Neuron (in vitro differentiated cells): ENCODE results near the gene ALG12.
"Not testable (repeated sequence)": the region's sequence is repeated elsewhere in the genome, so short reads cannot be mapped to it uniquely, and the experiment has no call there.

Experiments
- H2AFZ ChIP-seq: one replicate; pipeline ENCODE4 v1.6.1; 2013; ENCODE audit warnings: low read depth, mild to moderate bottlenecking, inconsistent platforms, low read length, moderate library complexity
- H3K27me3 ChIP-seq: one replicate; pipeline ENCODE4 v1.6.1; 2013; ENCODE audit warnings: low read length; ENCODE audit not compliant: insufficient read depth
- H3K36me3 ChIP-seq: one replicate; pipeline ENCODE4 v1.6.1; 2013; ENCODE audit warnings: low read length; ENCODE audit not compliant: insufficient read depth
- H3K4me1 ChIP-seq: one replicate; pipeline ENCODE4 v1.6.1; 2013; ENCODE audit warnings: low read length; ENCODE audit not compliant: insufficient read depth
- H3K4me3 ChIP-seq: 2 replicates; pipeline ENCODE4 v1.5.1; 2013; ENCODE audit warnings: mild to moderate bottlenecking, low read length, moderate library complexity
- H3K9me3 ChIP-seq: one replicate; pipeline ENCODE4 v1.6.1; 2013; ENCODE audit warnings: low read length

The ALG12 gene

DNA sequence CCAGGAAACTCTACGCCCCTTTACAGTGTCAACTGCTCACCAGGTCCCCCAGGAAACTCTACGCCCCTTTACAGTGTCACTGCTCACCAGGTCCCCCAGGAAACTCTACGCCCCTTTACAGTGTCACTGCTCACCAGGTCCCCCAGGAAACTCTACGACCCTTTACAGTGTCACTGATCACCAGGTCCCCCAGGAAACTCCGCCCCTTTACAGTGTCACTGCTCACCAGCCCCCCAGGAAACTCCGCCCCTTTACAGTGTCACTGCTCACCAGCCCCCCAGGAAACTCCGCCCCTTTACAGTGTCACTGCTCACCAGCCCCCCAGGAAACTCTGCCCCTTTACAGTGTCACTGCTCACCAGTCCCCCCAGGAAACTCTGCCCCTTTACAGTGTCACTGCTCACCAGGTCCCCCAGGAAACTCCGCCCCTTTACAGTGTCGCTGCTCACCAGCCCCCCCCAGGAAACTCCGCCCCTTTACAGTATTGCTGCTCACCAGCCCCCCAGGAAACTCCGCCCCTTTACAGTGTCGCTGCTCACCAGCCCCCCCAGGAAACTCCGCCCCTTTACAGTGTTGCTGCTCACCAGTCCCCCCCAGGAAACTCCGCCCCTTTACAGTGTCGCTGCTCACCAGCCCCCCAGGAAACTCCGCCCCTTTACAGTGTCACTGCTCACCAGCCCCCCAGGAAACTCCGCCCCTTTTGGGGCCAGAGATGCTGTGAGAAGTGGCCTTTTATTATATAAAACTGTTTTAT is 27.0 kb upstream of the ALG12 start:
- H3K9me3 ChIP-seq, H3K27me3 ChIP-seq, H3K36me3 ChIP-seq, H2AFZ ChIP-seq, H3K4me3 ChIP-seq: not testable (repeated sequence)
- peaks cover 17% of the 10 kb centered on the region for H3K4me1 ChIP-seq

DNA sequence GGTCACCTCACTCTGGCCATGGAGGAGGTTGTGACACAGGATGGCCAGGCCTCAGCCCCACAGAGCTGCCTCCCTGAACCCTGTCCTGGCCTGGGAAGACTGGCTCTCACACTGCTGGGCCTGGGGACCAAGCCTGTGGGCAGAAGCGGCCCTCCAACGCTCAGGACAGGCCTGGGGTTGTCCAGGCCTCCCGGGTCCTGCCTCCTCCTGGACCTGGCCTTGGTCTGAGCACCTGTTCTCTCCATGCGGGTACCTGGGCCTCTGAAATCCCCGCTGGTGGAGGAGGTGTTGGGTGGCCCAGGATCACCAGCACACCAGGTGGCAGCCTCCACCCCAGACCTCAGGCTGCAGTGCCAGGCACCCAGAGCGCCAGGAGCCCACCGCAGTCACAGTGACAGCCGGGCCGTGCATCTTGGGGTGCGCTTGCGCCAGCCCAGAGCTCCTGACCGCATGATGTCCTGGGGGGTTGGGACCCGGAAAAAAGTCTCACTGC is 26.2 kb upstream of the ALG12 start:
- H3K27me3 ChIP-seq, result no peaks in the 10 kb centered on the region
- no peaks in the 10 kb centered on the region for H3K36me3 ChIP-seq
- H2AFZ ChIP-seq, result no peak overlapping the region
- no peaks in the 10 kb centered on the region for H3K9me3 ChIP-seq
- peaks cover 17% of the 10 kb centered on the region for H3K4me1 ChIP-seq
- no peak overlapping the region for H3K4me3 ChIP-seq

DNA sequence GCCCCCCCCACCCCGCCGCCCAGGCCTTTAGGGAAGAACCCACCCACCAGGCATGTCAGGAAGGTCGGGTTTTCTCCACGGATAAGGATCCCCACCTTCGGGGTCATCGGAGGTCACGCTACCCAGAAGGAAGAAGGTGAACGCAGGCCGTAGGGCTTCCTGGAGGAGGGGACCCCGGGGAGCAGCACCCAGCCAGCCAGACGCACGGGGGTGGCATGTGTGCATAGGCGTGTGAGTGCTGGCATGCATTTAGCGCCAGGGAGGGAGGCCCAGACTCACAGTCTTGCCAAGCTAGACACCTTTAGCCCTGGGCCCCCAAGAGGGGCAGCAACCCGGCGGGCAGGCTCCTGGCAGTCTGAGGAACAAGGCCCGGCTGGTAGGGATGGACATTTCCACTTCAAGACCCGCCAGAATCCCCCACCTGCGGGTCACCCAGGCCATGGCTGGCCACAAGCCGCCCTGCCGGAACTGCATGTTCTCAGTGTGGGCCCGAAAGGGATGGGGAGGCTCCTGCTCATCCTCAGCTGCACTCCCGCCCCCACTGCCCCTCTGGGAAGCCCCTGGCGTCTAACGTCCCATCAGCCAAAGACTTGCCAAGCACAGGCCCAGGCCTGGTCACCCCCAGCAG is 25.6 kb upstream of the ALG12 start:
- Histone ChIP-seq H3K27me3 (no peaks in the 10 kb centered on the region), H3K9me3 (no peaks in the 10 kb centered on the region), H3K4me1 (peaks cover 17% of the 10 kb centered on the region), H2AFZ (no peak overlapping the region), H3K4me3 (no peak overlapping the region), H3K36me3 (no peaks in the 10 kb centered on the region)

DNA sequence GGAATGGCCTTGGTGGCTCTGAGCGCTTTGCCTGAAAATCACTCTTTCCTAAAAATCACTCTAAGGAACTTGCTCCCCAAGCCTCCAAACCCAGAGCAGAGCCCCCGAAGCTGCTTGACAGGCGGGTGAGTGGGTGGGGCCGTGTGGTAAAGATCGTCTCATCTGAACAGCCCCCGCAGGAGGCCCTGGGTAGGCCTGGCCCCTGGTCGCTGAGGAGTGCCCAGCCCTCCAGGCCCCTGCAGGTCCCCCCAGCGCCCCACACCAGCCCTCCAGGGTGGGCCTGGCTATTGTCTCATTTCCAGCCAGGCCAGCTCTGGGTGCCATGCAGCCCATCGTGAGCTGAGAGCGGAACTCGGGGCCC is 25.1 kb upstream of the ALG12 start:
- Histone ChIP-seq H3K4me1 (peaks cover 17% of the 10 kb centered on the region), H3K36me3 (no peaks in the 10 kb centered on the region)

DNA sequence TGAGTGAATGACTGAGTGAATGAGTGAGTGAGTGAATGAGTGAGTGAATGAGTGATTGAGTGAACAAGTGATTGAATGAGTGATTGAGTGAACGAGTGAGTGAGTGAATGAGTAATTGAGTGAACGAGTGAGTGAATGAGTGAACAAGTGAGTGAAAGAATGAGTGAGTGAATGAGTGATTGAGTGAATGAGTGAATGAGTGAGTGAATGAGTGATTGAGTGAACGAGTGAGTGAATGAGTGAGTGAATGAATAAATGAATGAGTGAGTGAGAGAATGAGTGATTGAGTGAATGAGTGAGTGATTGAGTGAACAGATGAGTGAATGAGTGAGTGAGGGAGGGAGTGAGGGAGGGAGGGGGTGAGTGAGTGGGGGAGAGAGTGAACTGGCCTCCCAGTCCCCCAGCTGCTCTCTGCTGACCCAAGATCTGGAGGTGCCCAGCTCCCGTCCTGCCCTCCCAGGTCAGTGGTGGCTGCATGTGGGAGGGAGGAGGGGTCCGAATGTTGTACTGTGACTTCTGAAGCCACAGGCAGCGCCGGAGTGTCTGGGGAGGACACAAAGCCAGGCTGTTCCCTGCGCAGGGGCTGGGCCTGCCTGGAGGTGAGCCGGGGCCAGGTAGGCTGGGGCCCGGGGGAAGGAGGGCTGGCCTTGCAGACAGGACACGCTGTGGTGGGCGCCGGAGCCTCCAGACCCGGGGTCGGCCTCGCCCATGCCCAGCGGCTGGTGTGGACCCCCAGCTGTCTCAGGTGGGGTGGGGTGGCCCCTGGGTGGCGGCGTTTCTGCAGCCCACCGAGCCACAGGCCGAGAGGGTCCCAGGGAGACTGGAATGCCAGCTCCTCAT is 24.5 kb upstream of the ALG12 start:
- H3K27me3 ChIP-seq, result peaks cover 5% of the 10 kb centered on the region
- no peak overlapping the region for H2AFZ ChIP-seq
- H3K4me3 ChIP-seq, result no peak overlapping the region
- peaks cover 17% of the 10 kb centered on the region for H3K4me1 ChIP-seq
- no peaks in the 10 kb centered on the region for H3K9me3 ChIP-seq
- no peaks in the 10 kb centered on the region for H3K36me3 ChIP-seq

More for the DNA sequence above, 25.1 kb upstream of the ALG12 start:
- Histone ChIP-seq H2AFZ (no peak overlapping the region), H3K27me3 (peaks cover 3% of the 10 kb centered on the region), H3K4me3 (no peak overlapping the region), H3K9me3 (no peaks in the 10 kb centered on the region)

DNA sequence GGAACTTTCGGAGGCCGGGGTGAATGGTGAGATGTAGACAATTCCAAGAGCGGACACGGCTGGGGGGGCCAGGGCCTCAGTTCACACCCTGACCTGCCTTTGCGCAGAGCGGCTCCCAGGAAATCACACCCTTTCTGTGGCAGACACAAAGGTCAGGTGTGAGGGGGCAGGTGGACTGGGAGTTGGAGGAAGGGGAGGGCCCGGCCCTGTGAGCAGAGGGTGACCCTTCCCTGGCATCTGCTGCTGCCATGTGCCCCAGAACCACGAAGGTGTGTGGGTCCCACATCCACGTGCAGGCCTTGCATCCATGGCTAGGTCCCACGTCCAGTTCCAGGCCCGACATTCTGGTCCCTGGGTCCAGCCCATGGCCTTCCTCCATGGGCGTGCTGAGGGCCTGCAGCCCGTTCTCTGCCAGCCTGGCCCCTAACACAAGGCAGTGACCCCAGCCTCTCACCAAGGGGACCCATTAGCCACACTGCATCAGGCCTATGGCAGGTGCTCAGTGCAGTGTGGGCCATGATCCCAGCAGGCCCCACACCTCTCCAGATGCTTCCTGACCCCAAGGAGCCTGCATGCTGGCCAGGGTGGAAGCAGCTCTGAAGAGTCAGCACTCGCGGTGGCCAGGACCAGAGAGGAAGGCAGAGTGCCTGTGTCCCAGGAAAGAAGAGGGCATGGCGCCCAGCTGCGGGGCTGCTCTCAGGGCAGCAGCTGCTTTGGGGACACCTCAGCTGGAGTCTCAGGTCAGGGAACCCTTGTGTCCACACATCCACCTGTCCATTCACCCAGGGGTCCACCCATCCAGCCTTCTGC is 23.5 kb upstream of the ALG12 start:
- Histone ChIP-seq H2AFZ (no peak overlapping the region), H3K4me3 (no peak overlapping the region), H3K9me3 (no peaks in the 10 kb centered on the region), H3K27me3 (peaks cover 5% of the 10 kb centered on the region), H3K36me3 (no peaks in the 10 kb centered on the region), H3K4me1 (peaks cover 14% of the 10 kb centered on the region)

DNA sequence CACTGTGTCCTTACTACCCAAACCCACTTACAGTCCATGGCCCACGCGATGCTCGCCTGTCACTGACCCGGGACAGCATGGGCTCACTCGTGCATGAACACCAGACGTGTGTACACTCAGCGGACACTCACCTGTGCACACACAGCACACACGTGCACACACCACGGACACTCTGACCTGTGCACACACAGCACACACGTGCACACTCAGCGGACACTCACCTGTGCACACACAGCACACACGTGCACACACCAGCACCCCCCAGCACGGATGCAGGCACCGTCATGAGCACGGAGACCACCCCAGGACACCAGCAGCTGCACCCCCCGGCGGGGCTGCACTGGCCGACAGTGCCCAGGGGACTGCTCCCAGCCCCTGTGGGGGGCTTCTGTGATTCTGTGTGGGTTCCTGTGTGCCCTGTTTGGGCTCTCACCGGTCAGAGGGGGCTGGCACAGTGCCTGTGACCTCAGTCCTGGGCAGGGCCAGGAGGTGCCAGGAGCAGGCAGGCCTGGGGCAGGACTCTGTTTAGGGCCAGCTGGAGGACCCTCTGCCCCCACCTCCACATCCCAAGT is 20.4 kb upstream of the ALG12 start:
- H2AFZ ChIP-seq, result no peak overlapping the region
- H3K4me3 ChIP-seq, result no peak overlapping the region
- peaks cover 17% of the 10 kb centered on the region for H3K4me1 ChIP-seq
- no peaks in the 10 kb centered on the region for H3K36me3 ChIP-seq
- H3K27me3 ChIP-seq, result peaks cover 5% of the 10 kb centered on the region
- no peaks in the 10 kb centered on the region for H3K9me3 ChIP-seq

DNA sequence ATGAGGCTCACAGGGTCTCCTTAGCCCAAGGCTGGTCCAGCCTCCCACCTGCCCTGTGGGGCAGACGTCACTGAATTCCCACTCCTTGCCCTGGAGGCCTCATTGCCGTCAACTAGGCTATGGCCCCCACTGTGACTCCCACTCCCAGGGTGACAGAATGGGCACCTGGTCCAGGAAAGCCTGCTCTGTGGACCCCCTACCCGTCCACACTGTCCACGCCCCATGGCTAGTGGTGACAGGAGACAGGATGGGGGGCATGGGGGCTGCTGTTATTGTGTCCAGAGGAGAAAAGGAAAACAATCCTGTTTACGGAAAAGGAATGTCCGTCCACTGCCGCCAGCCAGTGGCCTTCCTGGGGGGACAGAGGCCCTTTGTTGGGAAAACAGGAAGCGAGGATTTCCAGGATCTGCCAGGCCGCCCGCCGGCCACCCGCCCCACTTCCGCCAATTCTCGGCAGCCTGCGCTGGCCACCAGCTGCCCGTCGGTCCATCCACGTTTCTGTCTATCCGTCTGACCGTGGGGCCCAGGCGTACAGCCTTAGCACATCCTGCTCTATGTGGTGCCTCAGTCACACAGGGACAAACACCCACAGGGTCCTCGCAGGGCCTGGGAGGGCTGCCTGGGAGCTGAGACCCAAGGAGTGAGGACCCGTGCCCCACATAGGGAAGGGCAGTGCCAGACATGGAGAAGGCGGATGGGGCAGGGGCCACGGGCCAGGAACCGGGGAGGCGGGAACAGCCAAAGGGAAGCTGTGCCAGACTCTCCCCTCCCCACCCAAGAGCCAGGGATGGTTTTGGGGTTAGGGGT is 19.7 kb upstream of the ALG12 start:
- H3K27me3 ChIP-seq, result peaks cover 5% of the 10 kb centered on the region
- no peak overlapping the region for H2AFZ ChIP-seq
- no peaks in the 10 kb centered on the region for H3K36me3 ChIP-seq
- peaks cover 17% of the 10 kb centered on the region for H3K4me1 ChIP-seq
- H3K9me3 ChIP-seq, result no peaks in the 10 kb centered on the region
- H3K4me3 ChIP-seq, result no peak overlapping the region

DNA sequence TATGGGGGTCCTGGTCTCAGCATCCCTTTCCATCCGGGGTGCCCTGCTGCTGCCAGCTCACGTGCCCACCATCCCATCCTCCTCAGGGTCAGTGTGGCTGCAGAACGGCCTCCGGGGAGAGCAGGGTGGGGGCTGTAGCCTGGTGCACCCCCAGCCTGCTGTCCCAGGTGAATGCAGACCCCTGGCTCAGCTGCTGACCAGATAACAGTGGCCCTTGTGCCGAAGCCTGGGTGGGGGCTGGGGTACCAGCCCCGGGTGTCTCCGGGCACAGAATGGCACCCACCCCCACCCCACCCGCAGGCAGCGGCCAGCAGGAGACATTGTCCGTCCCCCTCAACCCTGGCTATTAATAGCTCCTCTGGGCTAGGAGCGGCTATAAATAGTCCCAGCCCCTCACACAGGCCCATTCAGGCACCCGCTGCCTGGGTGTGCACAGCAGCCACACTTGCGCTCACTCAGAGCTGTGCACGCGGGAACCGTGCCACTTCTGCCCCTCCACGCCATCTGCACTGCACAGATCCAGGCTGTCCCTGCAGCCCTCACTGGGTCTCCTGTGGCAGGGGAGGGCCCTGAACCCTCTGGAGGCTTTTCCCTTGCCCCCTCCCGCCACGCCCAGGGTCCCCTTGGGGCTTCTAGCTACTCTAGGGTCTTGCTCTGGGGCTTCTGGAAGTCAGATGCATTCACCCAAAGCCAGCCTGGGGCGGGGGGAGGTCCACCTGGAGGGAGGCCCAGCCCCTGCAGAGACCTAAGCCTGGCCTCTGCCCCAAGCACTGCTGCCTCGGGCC is 18.9 kb upstream of the ALG12 start:
- Histone ChIP-seq H3K36me3 (no peaks in the 10 kb centered on the region), H3K4me1 (peaks cover 17% of the 10 kb centered on the region), H3K4me3 (no peak overlapping the region), H3K27me3 (peaks cover 5% of the 10 kb centered on the region), H3K9me3 (no peaks in the 10 kb centered on the region), H2AFZ (no peak overlapping the region)

DNA sequence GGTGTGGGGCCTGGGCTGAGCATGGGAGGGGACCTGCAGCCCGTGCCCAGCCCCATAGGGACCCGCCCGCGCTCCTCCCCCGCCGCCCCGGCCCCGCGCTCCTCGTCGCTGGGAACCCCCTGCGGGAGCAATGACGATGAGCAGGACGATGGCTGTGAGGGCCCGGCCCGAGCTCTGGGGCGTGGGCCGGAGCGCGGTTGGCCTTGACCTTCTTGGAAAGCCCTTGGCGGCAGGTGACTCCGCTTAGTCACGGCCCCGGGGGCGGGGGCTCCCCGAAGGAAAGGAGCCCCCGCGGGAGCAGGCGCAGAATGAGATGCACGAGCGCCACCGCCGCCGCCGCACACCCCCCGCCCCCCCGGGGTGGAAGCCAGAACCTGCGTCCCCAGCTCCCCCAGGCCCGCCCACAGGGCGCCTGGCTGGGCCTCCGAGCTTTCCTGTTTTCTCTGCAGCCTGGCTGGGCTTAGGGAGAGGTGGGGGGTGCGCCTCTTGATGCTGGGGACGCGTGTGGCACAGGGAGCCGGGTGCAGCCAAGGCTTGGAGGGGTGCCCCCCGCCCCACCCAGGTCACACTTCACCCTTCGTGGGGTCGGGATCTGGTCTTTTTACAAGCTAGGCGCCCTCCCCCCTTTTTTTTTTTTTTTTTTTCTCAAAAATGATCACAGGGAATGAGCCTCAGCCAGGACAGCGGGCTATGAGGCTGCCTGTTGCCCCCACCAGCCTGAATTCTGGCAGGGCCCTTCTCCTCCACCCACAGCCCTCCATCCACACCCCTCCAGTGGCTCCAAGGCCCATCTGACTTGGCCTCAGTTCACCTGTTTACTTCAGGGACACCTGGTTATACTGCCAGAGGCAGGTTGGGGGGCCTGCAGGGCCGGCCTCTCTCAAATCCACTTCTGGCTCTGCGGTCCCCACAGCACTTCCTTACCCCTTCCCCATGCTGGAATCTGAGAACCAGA is 18.1 kb upstream of the ALG12 start:
- Histone ChIP-seq H2AFZ (no peak overlapping the region), H3K27me3 (peaks cover 5% of the 10 kb centered on the region), H3K36me3 (no peaks in the 10 kb centered on the region), H3K4me1 (peaks cover 17% of the 10 kb centered on the region), H3K4me3 (no peak overlapping the region), H3K9me3 (no peaks in the 10 kb centered on the region)
